HepG2 (cell line): Measurements from ENCODE around the gene EEFSEC. TPM values are rescaled to one million over a fixed set of nuclear protein-coding genes. Genes with fewer than 3 reads are reported as not detected.
A peak's percentile ranks its signal among the peaks of the same experiment; 100 is the strongest.

ENCODE experiments used
- ATF3 ChIP-seq: sonication (generic); formaldehyde crosslinking; IDR thresholded peaks from 2 replicates; pipeline ENCODE4 v1.4.0; 2020; ENCODE audit warnings: missing genetic modification reagents
- CHD2 ChIP-seq: IDR thresholded peaks from 2 replicates; pipeline ENCODE4 v1.6.1; 2011; ENCODE audit warnings: low read depth, low read length, improper control_type of control experiment
- FLYWCH1 ChIP-seq: sonication (generic); formaldehyde crosslinking; IDR thresholded peaks from 2 replicates; pipeline ENCODE4 v1.8.1; 2023; ENCODE audit warnings: mild to moderate bottlenecking, missing genetic modification reagents
- FOXK2 ChIP-seq: fragments of 450-650 bp; IDR thresholded peaks from 2 replicates; pipeline ENCODE4 v1.6.1; 2016
- HMG20A ChIP-seq: IDR thresholded peaks from 2 replicates; pipeline ENCODE4 v1.6.1; 2016; ENCODE audit warnings: borderline replicate concordance
- HOXA9 ChIP-seq: sonication (generic); formaldehyde crosslinking; IDR thresholded peaks from 2 replicates; pipeline ENCODE4 v1.8.1; 2022; ENCODE audit warnings: missing genetic modification reagents, mild to moderate bottlenecking, moderate library complexity, borderline replicate concordance
- IRF2 ChIP-seq: IDR thresholded peaks from 2 replicates; pipeline ENCODE4 v1.6.1; 2018; ENCODE audit warnings: missing genetic modification reagents, missing compliant biosample characterization
- KDM6A ChIP-seq: IDR thresholded peaks from 2 replicates; pipeline ENCODE4 v1.6.1; 2016; ENCODE audit warnings: low read depth
- KLF16 ChIP-seq, 2 experiments: sonication (generic) in 1 of 2; formaldehyde crosslinking in 1 of 2; IDR thresholded peaks; 2 replicates each; pipeline versions ENCODE4 v1.6.1 to v1.8.0; 2016 to 2023; ENCODE audit warnings: missing genetic modification reagents in 2 of 2, missing compliant biosample characterization in 1 of 2
- NR2F6 ChIP-seq, 2 experiments: IDR thresholded peaks; 2 replicates each; pipeline ENCODE4 v1.6.1; 2016; ENCODE audit warnings: antibody characterized with exemption in 1 of 2, mild to moderate bottlenecking in 1 of 2
- PBX2 ChIP-seq: IDR thresholded peaks from 2 replicates; pipeline ENCODE4 v1.6.1; 2016; ENCODE audit warnings: control low read depth
- RNF2 ChIP-seq: fragments of 450-650 bp; conservative IDR thresholded peaks from 2 replicates; pipeline ENCODE4 v1.6.1; 2016; ENCODE audit warnings: low read depth
- SNAPC2 ChIP-seq: sonication (generic); formaldehyde crosslinking; IDR thresholded peaks from 2 replicates; pipeline ENCODE4 v1.8.1; 2022; ENCODE audit warnings: mild to moderate bottlenecking, missing genetic modification reagents
- TOE1 ChIP-seq: sonication (generic); formaldehyde crosslinking; IDR thresholded peaks from 2 replicates; pipeline ENCODE4 v1.4.0; 2020; ENCODE audit warnings: mild to moderate bottlenecking, missing genetic modification reagents
- U2AF2 ChIP-seq: fragments of 200-400 bp; formaldehyde crosslinking; IDR thresholded peaks from 2 replicates; pipeline ENCODE4 v1.6.1; 2017; ENCODE audit warnings: low read depth, mild to moderate bottlenecking, low read length
- ZBTB2 ChIP-seq: sonication (generic); formaldehyde crosslinking; IDR thresholded peaks from 2 replicates; pipeline ENCODE4 v1.8.0; 2022; ENCODE audit warnings: low read depth, missing genetic modification reagents
- ZBTB26 ChIP-seq: IDR thresholded peaks from 2 replicates; pipeline ENCODE4 v1.6.1; 2016; ENCODE audit warnings: missing compliant biosample characterization, missing genetic modification reagents, borderline replicate concordance
- ZBTB7B ChIP-seq: sonication (generic); formaldehyde crosslinking; IDR thresholded peaks from 2 replicates; pipeline ENCODE4 v1.4.0; 2020; ENCODE audit warnings: missing genetic modification reagents
- ZNF709 ChIP-seq: sonication (generic); formaldehyde crosslinking; IDR thresholded peaks from 2 replicates; pipeline ENCODE4 v1.5.0; 2020; ENCODE audit warnings: mild to moderate bottlenecking, missing genetic modification reagents
- polyA plus RNA-seq, 8 experiments: library from polyadenylated mRNA; depleted of rRNA in 3 of 8; stranded (reverse) in 7 of 8; unstranded in 1 of 8; fragments of >200 nt; fragmentation: Illumina TruSeq in 4 of 8; extraction: Trizol in 4 of 8; gene quantifications; 2 replicates each; pipeline versions ENCODE4 v1.2.1 to v1.2.3, GENCODE V29; 2011 to 2016; ENCODE audit warnings: low read depth in 4 of 8, missing spikeins in 1 of 8, mixed read lengths in 1 of 8; ENCODE audit not compliant: insufficient read depth in 1 of 8
- total RNA-seq, 5 experiments: library from RNA; depleted of rRNA; stranded (reverse); fragments of >200 nt; fragmentation: Illumina TruSeq; extraction: Trizol; gene quantifications; 2 replicates each; pipeline ENCODE4 v1.2.3, GENCODE V29; 2016; ENCODE audit warnings: low read depth in 1 of 5

The EEFSEC gene
- total and polyA plus RNA-seq, 2 of the 13 experiments (the other 11 are each of a cell fraction or from before 2014, with no cell fraction given): 6.4 to 24.2 TPM

- TF ChIP-seq ZBTB2 (CRISPR knock-in tag) (no peak), ZBTB7B (peak; percentile 43; the same call in 1 of the 2 replicates), RNF2 (no peak), FOXK2 (no peak), NR2F6 (IDR thresholded peaks at IDR 0.05) (no peak), NR2F6 (CRISPR knock-in tag; IDR thresholded peaks at IDR 0.05) (peak; percentile 43; the same call in 1 of the 2 replicates), U2AF2 (no peak), ZNF709 (CRISPR knock-in tag) (no peak), ATF3 (peak; percentile 94), ZBTB26 (CRISPR knock-in tag) (peak; percentile 17; the same call in 1 of the 2 replicates), TOE1 (CRISPR knock-in tag) (no peak), IRF2 (CRISPR knock-in tag) (peak; percentile 57; the same call in 1 of the 2 replicates), CHD2 (no peak), HOXA9 (CRISPR knock-in tag) (no peak), KDM6A (CRISPR knock-in tag) (no peak), PBX2 (CRISPR knock-in tag) (no peak), HMG20A (CRISPR knock-in tag) (peak; percentile 57; the same call in 1 of the 2 replicates), SNAPC2 (CRISPR knock-in tag) (no peak), FLYWCH1 (CRISPR knock-in tag) (no peak), KLF16 (CRISPR knock-in tag; IDR thresholded peaks at IDR 0.05) (no peak)
Measured at GRCh38 chr3:128343287-128344051, 190.2 kb downstream of the EEFSEC start (continued).
